ENCODE data around the gene KCNIP4. TPM values are rescaled to one million over a fixed set of nuclear protein-coding genes. Genes with fewer than 3 reads are reported as not detected.

Gene KCNIP4
- total RNA-seq, 1 experiment from 2014 or later, result not detected

GRCh38 chr4:20890761-20891160 lies 1057.8 kb downstream of the KCNIP4 start:
- H3K9me2 ChIP-seq (ENCODE audit: insufficient read depth), result no peaks in the 10 kb centered on the region
- H2AFZ ChIP-seq, result no peak overlapping the region
- H3F3A ChIP-seq (ENCODE audit: insufficient read depth, low read depth), result no peaks in the 10 kb centered on the region
- no peaks in the 10 kb centered on the region for H4K20me1 ChIP-seq (ENCODE audit: insufficient read depth)
- no peak overlapping the region for H3K4me3 ChIP-seq
- H3K27me3 ChIP-seq (ENCODE audit: insufficient read depth, low read depth), result no peaks in the 10 kb centered on the region
- H3K36me3 ChIP-seq (ENCODE audit: low read depth), result no peaks in the 10 kb centered on the region
- BruUV-seq (replicated peaks), result no TSS peak
- H3K79me2 ChIP-seq (ENCODE audit: low read depth), result no peaks in the 10 kb centered on the region
- no peak for DNase-seq
- TF ChIP-seq CTCF (conservative IDR thresholded peaks at IDR 0.05) (no peak), EZH2 (IDR thresholded peaks at IDR 0.05; ENCODE audit: low read depth) (no peak)
- no peaks in the 10 kb centered on the region for H3K9me3 ChIP-seq (ENCODE audit: insufficient read depth, low read depth)
- CTCF ChIA-PET, result no interaction called here
- POLR2A ChIA-PET (ENCODE audit: unreplicated experiment), result no interaction called here
- no peaks in the 10 kb centered on the region for H3K4me1 ChIP-seq (replicated peaks; ENCODE audit: insufficient read depth)
- no peak overlapping the region for H3K27ac ChIP-seq
- intact Hi-C loops (cut with micrococcal nuclease; ENCODE audit: unreplicated experiment), result loop anchor here (10.0 kb wide), 1 partner anchor 116 kb away; no protein-coding TSS in a partner anchor
- H3K4me2 ChIP-seq, result no peak overlapping the region

DNA sequence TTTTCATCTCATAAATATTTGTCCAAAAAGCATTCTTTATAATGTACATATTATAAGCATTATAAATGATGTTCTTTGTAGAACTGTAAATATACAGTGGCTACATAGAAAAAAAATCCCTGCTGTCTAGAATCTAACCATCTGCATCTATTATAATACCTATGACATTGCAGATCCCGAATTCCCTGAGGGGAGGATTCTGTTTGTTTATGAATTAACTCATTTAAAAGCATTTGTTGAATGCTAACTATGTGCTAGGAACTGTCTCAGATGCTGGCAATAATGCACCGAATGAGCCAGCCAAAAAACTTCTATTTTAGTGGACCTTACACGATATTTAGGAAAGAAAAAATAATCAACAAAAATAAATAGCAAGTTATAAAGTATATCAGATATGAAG lies 1058.7 kb downstream of the KCNIP4 start:
- H3F3A ChIP-seq (ENCODE audit: insufficient read depth, low read depth), result no peaks in the 10 kb centered on the region
- TF ChIP-seq EZH2 (IDR thresholded peaks at IDR 0.05; ENCODE audit: low read depth) (no peak), CTCF (conservative IDR thresholded peaks at IDR 0.05) (no peak)
- no peaks in the 10 kb centered on the region for H3K79me2 ChIP-seq (ENCODE audit: low read depth)
- H3K4me3 ChIP-seq, result no peak overlapping the region
- H3K27me3 ChIP-seq (ENCODE audit: insufficient read depth, low read depth), result no peaks in the 10 kb centered on the region
- H3K9me3 ChIP-seq (ENCODE audit: insufficient read depth, low read depth), result no peaks in the 10 kb centered on the region
- no peaks in the 10 kb centered on the region for H3K4me1 ChIP-seq (replicated peaks; ENCODE audit: insufficient read depth)
- no peaks in the 10 kb centered on the region for H3K36me3 ChIP-seq (ENCODE audit: low read depth)
- H3K27ac ChIP-seq, result no peak overlapping the region
- no peaks in the 10 kb centered on the region for H3K9me2 ChIP-seq (ENCODE audit: insufficient read depth)
- no TSS peak for BruUV-seq (replicated peaks)
- intact Hi-C loops (cut with micrococcal nuclease; ENCODE audit: unreplicated experiment), result loop anchor here (10.0 kb wide), 1 partner anchor 115 kb away; no protein-coding TSS in a partner anchor
- H3K4me2 ChIP-seq, result no peak overlapping the region
- H4K20me1 ChIP-seq (ENCODE audit: insufficient read depth), result no peaks in the 10 kb centered on the region
- H2AFZ ChIP-seq, result no peak overlapping the region
- CTCF ChIA-PET, result no interaction called here
- DNase-seq, result no peak
- POLR2A ChIA-PET (ENCODE audit: unreplicated experiment), result no interaction called here

- Histone ChIP-seq H3K27me3 (ENCODE audit: insufficient read depth, low read depth) (no peaks in the 10 kb centered on the region), H3K4me3 (no peak overlapping the region), H4K20me1 (ENCODE audit: insufficient read depth) (no peaks in the 10 kb centered on the region), H3K27ac (no peak overlapping the region), H3K36me3 (ENCODE audit: low read depth) (no peaks in the 10 kb centered on the region), H3K79me2 (ENCODE audit: low read depth) (no peaks in the 10 kb centered on the region), H3K9me2 (ENCODE audit: insufficient read depth) (no peaks in the 10 kb centered on the region), H3K4me1 (replicated peaks; ENCODE audit: insufficient read depth) (no peaks in the 10 kb centered on the region), H3F3A (ENCODE audit: insufficient read depth, low read depth) (no peaks in the 10 kb centered on the region), H3K4me2 (no peak overlapping the region), H2AFZ (no peak overlapping the region), H3K9me3 (ENCODE audit: insufficient read depth, low read depth) (no peaks in the 10 kb centered on the region)
- no peak for DNase-seq
- BruUV-seq (replicated peaks), result no TSS peak
- intact Hi-C loops (cut with micrococcal nuclease; ENCODE audit: unreplicated experiment), result no loop called here
- TF ChIP-seq EZH2 (IDR thresholded peaks at IDR 0.05; ENCODE audit: low read depth), result no peak
- TF ChIP-seq CTCF (conservative IDR thresholded peaks at IDR 0.05), result no peak
- POLR2A ChIA-PET (ENCODE audit: unreplicated experiment), result no interaction called here
- CTCF ChIA-PET, result no interaction called here
These were observed 1064.9 kb downstream of the KCNIP4 start for GRCh38 chr4:20883677-20884076.
